ENCODE results near the gene CFAP251. TPM values are rescaled to one million over a fixed set of nuclear protein-coding genes. Genes with fewer than 3 reads are reported as not detected.
"Not testable (repeated sequence)": the region's sequence is repeated elsewhere in the genome, so short reads cannot be mapped to it uniquely, and the experiment has no call there.

CFAP251 gene
- polyA plus RNA-seq, 5 donors = 3.8 to 12.5 (median 9.6) TPM

- no peak for DNase-seq
Measured at GRCh38 chr12:121908702-121909101, 9.7 kb upstream of the CFAP251 start.

GRCh38 chr12:121911824-121912585, 6.4 kb upstream of the CFAP251 start:
- no peak for DNase-seq

GRCh38 chr12:121915841-121916321, 2.5 kb upstream of the CFAP251 start:
- no peak for DNase-seq

- DNase-seq = no peak
Measured at GRCh38 chr12:121916719-121917118, 1.7 kb upstream of the CFAP251 start.

GRCh38 chr12:121918679-121919038, 267 bp downstream of the CFAP251 start:
- DNase-seq = no peak

GRCh38 chr12:121921066-121921465, 2.7 kb downstream of the CFAP251 start:
- no peak for DNase-seq

GRCh38 chr12:121925358-121925695, 6.9 kb downstream of the CFAP251 start:
- DNase-seq = no peak

- DNase-seq = no peak
Measured at GRCh38 chr12:121926874-121927706, 8.7 kb downstream of the CFAP251 start.

GRCh38 chr12:121927813-121928212, 9.4 kb downstream of the CFAP251 start:
- DNase-seq = no peak

GRCh38 chr12:121929545-121929944, 11.2 kb downstream of the CFAP251 start:
- DNase-seq = not testable (repeated sequence)

- DNase-seq = no peak
Measured at GRCh38 chr12:121930862-121931261, 12.5 kb downstream of the CFAP251 start.

GRCh38 chr12:121932176-121932536, 13.8 kb downstream of the CFAP251 start:
- no peak for DNase-seq

GRCh38 chr12:121932914-121933521, 14.6 kb downstream of the CFAP251 start:
- DNase-seq = no peak

GRCh38 chr12:121933522-121934308, 15.3 kb downstream of the CFAP251 start:
- no peak for DNase-seq

GRCh38 chr12:121934309-121934664, 15.9 kb downstream of the CFAP251 start:
- no peak for DNase-seq

- DNase-seq = no peak
Measured at GRCh38 chr12:121937654-121938053, 19.3 kb downstream of the CFAP251 start.

GRCh38 chr12:121939186-121939585, 20.8 kb downstream of the CFAP251 start:
- no peak for DNase-seq

- no peak for DNase-seq
Measured at GRCh38 chr12:121939992-121940766, 21.8 kb downstream of the CFAP251 start.

- no peak for DNase-seq
Measured at GRCh38 chr12:121942145-121942718, 23.8 kb downstream of the CFAP251 start.

GRCh38 chr12:121943926-121944325, 25.5 kb downstream of the CFAP251 start:
- no peak for DNase-seq

Data from right lung (tissue), 5 donors.